A549 (cell line): Measurements from ENCODE around the gene RBBP8. TPM values are rescaled to one million over a fixed set of nuclear protein-coding genes. Genes with fewer than 3 reads are reported as not detected.

ENCODE experiments used
- ATAC-seq, 2 experiments: fragments of 200-7000 bp in 1 of 2; fragments of >200 bp in 1 of 2; cut with Nextera tagmentation in 1 of 2; cut with Tn5 transposase in 1 of 2; 3 replicates each; pipeline versions ENCODE4 v1.8.0 to v1.9.1; 2018 to 2020; ENCODE audit warnings: mild to moderate bottlenecking in 1 of 2, moderate library complexity in 1 of 2
- CTCF ChIA-PET: fragments of 300-600 bp; sonication (Branson Sonifier 250); formaldehyde crosslinking; extraction: SDS; loops from one replicate; lab custom pipeline; 2021; ENCODE audit warnings: antibody characterized with exemption, inconsistent platforms; lab: Yijun Ruan, JAX
- POLR2A ChIA-PET: fragments of 350-600 bp; formaldehyde crosslinking; extraction: SDS; loops from one replicate; lab custom pipeline; 2021; ENCODE audit warnings: antibody characterized with exemption, inconsistent platforms; lab: Yijun Ruan, JAX
- DNase-seq, 2 experiments: peaks; one replicate each; pipeline versions ENCODE4 v3.0.0 to v3.0.0-alpha.2; 2011 to 2016; ENCODE audit warnings: low read depth in 1 of 2, low spot score in 1 of 2
- FAIRE-seq: peaks from 2 replicates; lab custom pipeline; 2011; peaks lifted over from hg19 to GRCh38; lab: Jason Lieb, UNC
- H3K27ac ChIP-seq, 2 experiments: fragments of >200 bp; sonication (Bioruptor Twin); formaldehyde crosslinking; 3 replicates each; pipeline ENCODE4 v1.5.1; 2016 to 2017
- H3K4me1 ChIP-seq: fragments of >200 bp; sonication (Bioruptor Twin); formaldehyde crosslinking; 3 replicates; pipeline ENCODE4 v1.6.1; 2016
- H3K4me2 ChIP-seq: fragments of >200 bp; sonication (Bioruptor Twin); formaldehyde crosslinking; 3 replicates; pipeline ENCODE4 v1.6.1; 2016
- H3K4me3 ChIP-seq: fragments of >200 bp; sonication (Bioruptor Twin); formaldehyde crosslinking; 3 replicates; pipeline ENCODE4 v1.5.1; 2016
- H3K9me3 ChIP-seq: fragments of >200 bp; sonication (Bioruptor Twin); formaldehyde crosslinking; 3 replicates; pipeline ENCODE4 v1.6.1; 2016
- ATOH8 ChIP-seq: fragments of 250-450 bp; sonication (Bioruptor Pico); IDR thresholded peaks from 2 replicates; pipeline ENCODE4 v1.5.0; 2020; ENCODE audit warnings: low read depth, mild to moderate bottlenecking, moderate library complexity
- CEBPB ChIP-seq, 2 experiments: fragments of >200 bp in 1 of 2; sonication (Bioruptor Twin) in 1 of 2; formaldehyde crosslinking in 1 of 2; IDR thresholded peaks; 2 replicates each; pipeline ENCODE4 v1.6.1; 2012 to 2016
- CHD4 ChIP-seq: fragments of 200-600 bp; sonication (generic); IDR thresholded peaks from 2 replicates; pipeline ENCODE4 v1.6.1; 2016; ENCODE audit warnings: antibody characterized with exemption, mild to moderate bottlenecking, borderline replicate concordance
- E2F6 ChIP-seq: IDR thresholded peaks from 2 replicates; pipeline ENCODE4 v1.6.1; 2012; ENCODE audit warnings: low read depth, borderline replicate concordance
- EHMT2 ChIP-seq: fragments of 200-600 bp; sonication (generic); IDR thresholded peaks from 2 replicates; pipeline ENCODE4 v1.6.1; 2016; ENCODE audit warnings: antibody characterized with exemption, low read depth, mild to moderate bottlenecking, moderate library complexity
- ELK1 ChIP-seq: fragments of 150-350 bp; IDR thresholded peaks from 2 replicates; pipeline ENCODE4 v1.6.1; 2014; ENCODE audit warnings: low read depth, mild to moderate bottlenecking, low read length
- EP300 ChIP-seq, 2 experiments: fragments of >200 bp; sonication (Bioruptor Twin); formaldehyde crosslinking; IDR thresholded peaks; 2 replicates in 1 of 2; 3 replicates in 1 of 2; pipeline ENCODE4 v1.6.1; 2016 to 2017
- ESRRA ChIP-seq: fragments of 150-350 bp; IDR thresholded peaks from 2 replicates; pipeline ENCODE4 v1.6.1; 2014; ENCODE audit warnings: mild to moderate bottlenecking, low read length, borderline replicate concordance
- FOSL2 ChIP-seq, 2 experiments: fragments of 450-650 bp in 1 of 2; fragments of >200 bp in 1 of 2; sonication (Bioruptor Twin) in 1 of 2; formaldehyde crosslinking; IDR thresholded peaks; 2 replicates each; pipeline versions ENCODE4 v1.5.0 to v1.6.1; 2016 to 2020; ENCODE audit warnings: mild to moderate bottlenecking in 1 of 2, moderate library complexity in 1 of 2
- HES2 ChIP-seq: fragments of >200 bp; sonication (Bioruptor Twin); formaldehyde crosslinking; IDR thresholded peaks from 2 replicates; pipeline ENCODE4 v1.6.1; 2016
- HMGXB4 ChIP-seq: fragments of 250-450 bp; sonication (Bioruptor Pico); IDR thresholded peaks from 2 replicates; pipeline ENCODE4 v1.5.0; 2021; ENCODE audit warnings: mild to moderate bottlenecking, moderate library complexity, borderline replicate concordance
- HOXB13 ChIP-seq: fragments of 250-450 bp; sonication (Bioruptor Pico); IDR thresholded peaks from 2 replicates; pipeline ENCODE4 v1.5.0; 2020; ENCODE audit warnings: low read depth, mild to moderate bottlenecking, moderate library complexity
- HOXB5 ChIP-seq: fragments of 250-450 bp; sonication (Bioruptor Pico); IDR thresholded peaks from 2 replicates; pipeline ENCODE4 v1.5.0; 2020; ENCODE audit warnings: mild to moderate bottlenecking, moderate library complexity
- JUN ChIP-seq, 2 experiments: fragments of >200 bp; sonication (Bioruptor Twin); formaldehyde crosslinking; IDR thresholded peaks; 2 replicates in 1 of 2; 3 replicates in 1 of 2; pipeline ENCODE4 v1.6.1; 2016 to 2017
- JUNB ChIP-seq: fragments of >200 bp; sonication (Bioruptor Twin); formaldehyde crosslinking; IDR thresholded peaks from 2 replicates; pipeline ENCODE4 v1.6.1; 2016
- MAZ ChIP-seq: fragments of 150-350 bp; IDR thresholded peaks from 2 replicates; pipeline ENCODE4 v1.6.1; 2014; ENCODE audit warnings: antibody characterized with exemption, low read depth, low read length, borderline replicate concordance
- MYC ChIP-seq: IDR thresholded peaks from 2 replicates; pipeline ENCODE4 v1.6.1; 2012; ENCODE audit warnings: mild to moderate bottlenecking, inconsistent platforms, low read length, improper control_type of control experiment, borderline replicate concordance
- NFE2L2 ChIP-seq: fragments of 150-350 bp; conservative IDR thresholded peaks from 2 replicates; pipeline ENCODE4 v1.6.1; 2014; ENCODE audit warnings: low read length
- NPAS2 ChIP-seq: fragments of 250-450 bp; sonication (Bioruptor Pico); IDR thresholded peaks from 2 replicates; pipeline ENCODE4 v1.8.0; 2022; ENCODE audit warnings: mild to moderate bottlenecking, moderate library complexity, borderline replicate concordance
- PBX3 ChIP-seq: IDR thresholded peaks from 2 replicates; pipeline ENCODE4 v1.6.1; 2012
- PHF8 ChIP-seq: fragments of 200-600 bp; sonication (generic); IDR thresholded peaks from 2 replicates; pipeline ENCODE4 v1.6.1; 2016; ENCODE audit warnings: low read depth, mild to moderate bottlenecking, antibody characterized with exemption, moderate library complexity, borderline replicate concordance
- RCOR1 ChIP-seq: fragments of 150-350 bp; IDR thresholded peaks from 2 replicates; pipeline ENCODE4 v1.6.1; 2014; ENCODE audit warnings: antibody characterized with exemption, low read length, low read depth
- RNF2 ChIP-seq: fragments of 200-600 bp; sonication (generic); IDR thresholded peaks from 2 replicates; pipeline ENCODE4 v1.6.1; 2016; ENCODE audit warnings: low read depth, mild to moderate bottlenecking, antibody characterized with exemption, moderate library complexity, borderline replicate concordance
- SREBF2 ChIP-seq: fragments of 450-650 bp; IDR thresholded peaks from 2 replicates; pipeline ENCODE4 v1.6.1; 2014; ENCODE audit warnings: mild to moderate bottlenecking, moderate library complexity
- TP53 ChIP-seq: fragments of 250-450 bp; sonication (Bioruptor Pico); IDR thresholded peaks from 2 replicates; pipeline ENCODE4 v1.5.0; 2021; ENCODE audit warnings: mild to moderate bottlenecking, moderate library complexity
- USF2 ChIP-seq: fragments of 450-650 bp; IDR thresholded peaks from 2 replicates; pipeline ENCODE4 v1.6.1; 2014; ENCODE audit warnings: antibody characterized with exemption
- ZNF302 ChIP-seq: fragments of 250-450 bp; sonication (Bioruptor Pico); IDR thresholded peaks from 2 replicates; pipeline ENCODE4 v1.9.0; 2021; ENCODE audit warnings: inconsistent platforms, mild to moderate bottlenecking, moderate library complexity
- ZSCAN20 ChIP-seq: fragments of 250-450 bp; sonication (Bioruptor Pico); IDR thresholded peaks from 2 replicates; pipeline ENCODE4 v1.8.0; 2022; ENCODE audit warnings: mild to moderate bottlenecking, moderate library complexity
- WGBS: methylation state at CpG from one replicate; pipeline ENCODE4 v1.1.6; 2017; ENCODE audit errors: missing lambda C conversion rate; 5-methylcytosine and 5-hydroxymethylcytosine counted together
- polyA plus RNA-seq, 4 experiments: library from polyadenylated mRNA; depleted of rRNA in 3 of 4; stranded (reverse); fragments of >200 nt; fragmentation: RNase III in 1 of 4; extraction: RNeasy Plus Mini Kit Qiagen cat#74134 plus additional on column Dnase treatment in 1 of 4; gene quantifications; 2 replicates in 3 of 4; 3 replicates in 1 of 4; pipeline ENCODE4 v1.2.3, GENCODE V29; 2011 to 2017

RBBP8 gene
- polyA plus RNA-seq, 2 of the 4 experiments (the other 2 are of a cell fraction) = 26.8 to 65.4 TPM

GRCh38 chr18:22899421-22899820, 33.7 kb upstream of the RBBP8 start:
- ChIA-PET CTCF (interaction anchor here (0.6 to 1.2 kb wide), 4 partner anchors 24 to 83 kb away, joined by 3 to 5 read pairs (median 4); no protein-coding TSS in a partner anchor), POLR2A (no interaction called here)
- H3K4me3 ChIP-seq = no peak overlapping the region
- FAIRE-seq (no peak), ATAC-seq (no peak), DNase-seq (no peak)
- H3K4me2 ChIP-seq = no peak overlapping the region
- H3K9me3 ChIP-seq = no peaks in the 10 kb centered on the region
- no peaks in the 10 kb centered on the region for H3K4me1 ChIP-seq
- TF ChIP-seq ZNF302 (CRISPR knock-in tag) (no peak), SREBF2 (no peak), PHF8 (no peak), HES2 (no peak), ZSCAN20 (CRISPR knock-in tag) (no peak), ELK1 (no peak), JUNB (no peak), PBX3 (no peak), MAZ (no peak)
- TF ChIP-seq, all 56 proteins: peak for 0
- H3K27ac ChIP-seq = no peak overlapping the region

- WGBS = 75% methylated on average over 5 of the region's 5 CpGs
- no peak for TF ChIP-seq ESRRA
- no peak for TF ChIP-seq RCOR1
- no peak for TF ChIP-seq RNF2
- TF ChIP-seq EP300 (IDR thresholded peaks at IDR 0.05) = no peak
- no peak for TF ChIP-seq USF2
- no peak for TF ChIP-seq ATOH8 (CRISPR knock-in tag)
- no peak for TF ChIP-seq FOSL2 (IDR thresholded peaks at IDR 0.05)
- TF ChIP-seq FOSL2 (CRISPR knock-in tag; IDR thresholded peaks at IDR 0.05) = no peak
- TF ChIP-seq HOXB13 (CRISPR knock-in tag) = no peak
- TF ChIP-seq JUN (IDR thresholded peaks at IDR 0.05) = no peak
- TF ChIP-seq CHD4 = no peak
- no peak for TF ChIP-seq NPAS2 (CRISPR knock-in tag)
- TF ChIP-seq NFE2L2 = no peak
- no peak for TF ChIP-seq CEBPB (IDR thresholded peaks at IDR 0.05)
- no peak for TF ChIP-seq E2F6
- no peak for TF ChIP-seq HOXB5
- TF ChIP-seq HMGXB4 (CRISPR knock-in tag) = no peak
- no peak for TF ChIP-seq ELK1
- TF ChIP-seq TP53 (CRISPR knock-in tag) = no peak
- TF ChIP-seq MYC = no peak
- no peak for TF ChIP-seq EHMT2
- ChIA-PET POLR2A (no interaction called here), CTCF (interaction anchor here (0.6 to 1.3 kb wide), 2 partner anchors 12 to 38 kb away, joined by 3 to 4 read pairs; no protein-coding TSS in a partner anchor)
- no peak for ATAC-seq
- Histone ChIP-seq H3K9me3 (no peaks in the 10 kb centered on the region), H3K27ac (no peak overlapping the region), H3K4me1 (no peaks in the 10 kb centered on the region), H3K4me2 (no peak overlapping the region), H3K4me3 (no peak overlapping the region)
- no peak for FAIRE-seq
- DNase-seq = no peak
These were observed 32.4 kb upstream of the RBBP8 start for GRCh38 chr18:22900558-22901238.
